Measurements from ENCODE around the gene KCNS1. TPM values are rescaled to one million over a fixed set of nuclear protein-coding genes. Genes with fewer than 3 reads are reported as not detected.

KCNS1 gene
- total and polyA plus RNA-seq, 2 donors (not counting 1 experiment from before 2014, with no cell fraction given), result 0.33 to 0.50 TPM

- TF ChIP-seq, protein P1, sequence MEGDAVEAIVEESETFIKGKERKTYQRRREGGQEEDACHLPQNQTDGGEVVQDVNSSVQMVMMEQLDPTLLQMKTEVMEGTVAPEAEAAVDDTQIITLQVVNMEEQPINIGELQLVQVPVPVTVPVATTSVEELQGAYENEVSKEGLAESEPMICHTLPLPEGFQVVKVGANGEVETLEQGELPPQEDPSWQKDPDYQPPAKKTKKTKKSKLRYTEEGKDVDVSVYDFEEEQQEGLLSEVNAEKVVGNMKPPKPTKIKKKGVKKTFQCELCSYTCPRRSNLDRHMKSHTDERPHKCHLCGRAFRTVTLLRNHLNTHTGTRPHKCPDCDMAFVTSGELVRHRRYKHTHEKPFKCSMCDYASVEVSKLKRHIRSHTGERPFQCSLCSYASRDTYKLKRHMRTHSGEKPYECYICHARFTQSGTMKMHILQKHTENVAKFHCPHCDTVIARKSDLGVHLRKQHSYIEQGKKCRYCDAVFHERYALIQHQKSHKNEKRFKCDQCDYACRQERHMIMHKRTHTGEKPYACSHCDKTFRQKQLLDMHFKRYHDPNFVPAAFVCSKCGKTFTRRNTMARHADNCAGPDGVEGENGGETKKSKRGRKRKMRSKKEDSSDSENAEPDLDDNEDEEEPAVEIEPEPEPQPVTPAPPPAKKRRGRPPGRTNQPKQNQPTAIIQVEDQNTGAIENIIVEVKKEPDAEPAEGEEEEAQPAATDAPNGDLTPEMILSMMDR (conservative IDR thresholded peaks at IDR 0.05 in 1 of 2, IDR thresholded peaks at IDR 0.05 in 1 of 2; ENCODE audit: low read depth in 1 of 2, low read length in 2 of 2), result no peak
- no peak for TF ChIP-seq EZH2 (IDR thresholded peaks at IDR 0.05; ENCODE audit: low read length, missing control alignments)
- Histone ChIP-seq H3K79me2 (ENCODE audit: control insufficient read depth, insufficient read depth, low read length) (no peaks in the 10 kb centered on the region), H2AFZ (ENCODE audit: low read length) (no peak overlapping the region), H3K4me3 (replicated peaks in 1 of 4; ENCODE audit: control extremely low read depth in 1 of 4, insufficient read depth in 1 of 4, low read depth in 3 of 4, low read length in 4 of 4) (no peak overlapping the region), H3K9me3 (ENCODE audit: control insufficient read depth, insufficient read depth, low read depth, low read length) (no peaks in the 10 kb centered on the region), H4K20me1 (ENCODE audit: control insufficient read depth, extremely low read depth, insufficient read depth, low read length) (no peaks in the 10 kb centered on the region), H3K27me3 (ENCODE audit: control insufficient read depth, insufficient read depth, low read length) (no peaks in the 10 kb centered on the region), H3K4me2 (ENCODE audit: extremely low read depth, insufficient read depth, low read length) (no peak overlapping the region), H3K9ac (ENCODE audit: insufficient read depth, low read length) (no peak overlapping the region), H3K27ac (ENCODE audit: insufficient read depth, low read length) (no peak overlapping the region), H3K4me1 (ENCODE audit: control insufficient read depth, extremely low read depth, insufficient read depth, low read length) (peaks cover 5% of the 10 kb centered on the region), H3K36me3 (ENCODE audit: control insufficient read depth, insufficient read depth, low read length) (peaks cover 2% of the 10 kb centered on the region)
- no peak for DNase-seq (ENCODE audit: low read depth in 2 of 2)
Measured at GRCh38 chr20:45085867-45086266, 15.1 kb downstream of the KCNS1 start.

DNA sequence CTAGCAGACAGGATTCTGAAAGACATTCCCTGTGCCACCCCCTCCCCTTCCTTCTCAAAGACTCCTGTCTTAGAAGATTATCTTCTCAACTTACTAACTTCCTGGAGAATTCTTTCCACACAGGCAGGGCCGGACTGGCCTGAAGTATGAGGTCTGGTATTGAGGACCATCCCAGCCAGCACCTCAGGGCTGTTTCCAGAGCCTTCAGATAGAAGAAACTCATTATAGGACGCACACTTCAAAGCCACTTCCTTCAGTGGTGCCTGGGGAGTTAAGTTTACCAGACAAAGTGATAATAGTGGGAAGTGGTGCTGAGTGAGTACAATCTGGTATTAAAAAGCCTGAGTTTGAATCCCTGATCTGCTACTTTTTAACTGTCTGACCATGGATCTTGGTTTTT, 15.6 kb downstream of the KCNS1 start:
- Histone ChIP-seq H3K4me1 (ENCODE audit: control insufficient read depth, extremely low read depth, insufficient read depth, low read length) (peaks cover 5% of the 10 kb centered on the region), H3K36me3 (ENCODE audit: control insufficient read depth, insufficient read depth, low read length) (peaks cover 2% of the 10 kb centered on the region), H3K4me3 (replicated peaks in 1 of 4; ENCODE audit: control extremely low read depth in 1 of 4, insufficient read depth in 1 of 4, low read depth in 3 of 4, low read length in 4 of 4) (no peak overlapping the region), H3K4me2 (ENCODE audit: extremely low read depth, insufficient read depth, low read length) (no peak overlapping the region), H3K9me3 (ENCODE audit: control insufficient read depth, insufficient read depth, low read depth, low read length) (no peaks in the 10 kb centered on the region), H3K9ac (ENCODE audit: insufficient read depth, low read length) (no peak overlapping the region), H3K27me3 (ENCODE audit: control insufficient read depth, insufficient read depth, low read length) (no peaks in the 10 kb centered on the region), H3K27ac (ENCODE audit: insufficient read depth, low read length) (no peak overlapping the region), H4K20me1 (ENCODE audit: control insufficient read depth, extremely low read depth, insufficient read depth, low read length) (no peaks in the 10 kb centered on the region), H2AFZ (ENCODE audit: low read length) (no peak overlapping the region), H3K79me2 (ENCODE audit: control insufficient read depth, insufficient read depth, low read length) (no peaks in the 10 kb centered on the region)
- TF ChIP-seq EZH2 (IDR thresholded peaks at IDR 0.05; ENCODE audit: low read length, missing control alignments), result no peak
- TF ChIP-seq, protein P1 (conservative IDR thresholded peaks at IDR 0.05 in 1 of 2, IDR thresholded peaks at IDR 0.05 in 1 of 2; ENCODE audit: low read depth in 1 of 2, low read length in 2 of 2), result no peak
- DNase-seq (ENCODE audit: low read depth in 2 of 2), result no peak

GRCh38 chr20:45083127-45083526, 17.8 kb downstream of the KCNS1 start:
- Histone ChIP-seq H3K9ac (ENCODE audit: insufficient read depth, low read length) (no peak overlapping the region), H3K4me3 (replicated peaks in 1 of 4; ENCODE audit: control extremely low read depth in 1 of 4, insufficient read depth in 1 of 4, low read depth in 3 of 4, low read length in 4 of 4) (no peak overlapping the region), H3K9me3 (ENCODE audit: control insufficient read depth, insufficient read depth, low read depth, low read length) (no peaks in the 10 kb centered on the region), H3K79me2 (ENCODE audit: control insufficient read depth, insufficient read depth, low read length) (no peaks in the 10 kb centered on the region), H4K20me1 (ENCODE audit: control insufficient read depth, extremely low read depth, insufficient read depth, low read length) (no peaks in the 10 kb centered on the region), H2AFZ (ENCODE audit: low read length) (no peak overlapping the region), H3K36me3 (ENCODE audit: control insufficient read depth, insufficient read depth, low read length) (peaks cover 2% of the 10 kb centered on the region), H3K4me2 (ENCODE audit: extremely low read depth, insufficient read depth, low read length) (no peak overlapping the region), H3K4me1 (ENCODE audit: control insufficient read depth, extremely low read depth, insufficient read depth, low read length) (peaks cover 5% of the 10 kb centered on the region), H3K27ac (ENCODE audit: insufficient read depth, low read length) (no peak overlapping the region), H3K27me3 (ENCODE audit: control insufficient read depth, insufficient read depth, low read length) (no peaks in the 10 kb centered on the region)
- TF ChIP-seq, protein P1 (conservative IDR thresholded peaks at IDR 0.05 in 1 of 2, IDR thresholded peaks at IDR 0.05 in 1 of 2; ENCODE audit: low read depth in 1 of 2, low read length in 2 of 2), result no peak
- TF ChIP-seq EZH2 (IDR thresholded peaks at IDR 0.05; ENCODE audit: low read length, missing control alignments), result no peak
- DNase-seq (ENCODE audit: low read depth in 2 of 2), result no peak

All from fibroblast of lung (primary cell).